GM18868 (cell line): ENCODE measurements around the gene DNASE1L3.

Experiments used
- ATAC-seq: cut with Tn5 transposase; IDR thresholded peaks from one replicate; pipeline ENCODE4 v1.9.1; 2021; ENCODE audit warnings: mild to moderate bottlenecking, moderate library complexity; ENCODE audit not compliant: unreplicated experiment

The DNASE1L3 gene

DNA sequence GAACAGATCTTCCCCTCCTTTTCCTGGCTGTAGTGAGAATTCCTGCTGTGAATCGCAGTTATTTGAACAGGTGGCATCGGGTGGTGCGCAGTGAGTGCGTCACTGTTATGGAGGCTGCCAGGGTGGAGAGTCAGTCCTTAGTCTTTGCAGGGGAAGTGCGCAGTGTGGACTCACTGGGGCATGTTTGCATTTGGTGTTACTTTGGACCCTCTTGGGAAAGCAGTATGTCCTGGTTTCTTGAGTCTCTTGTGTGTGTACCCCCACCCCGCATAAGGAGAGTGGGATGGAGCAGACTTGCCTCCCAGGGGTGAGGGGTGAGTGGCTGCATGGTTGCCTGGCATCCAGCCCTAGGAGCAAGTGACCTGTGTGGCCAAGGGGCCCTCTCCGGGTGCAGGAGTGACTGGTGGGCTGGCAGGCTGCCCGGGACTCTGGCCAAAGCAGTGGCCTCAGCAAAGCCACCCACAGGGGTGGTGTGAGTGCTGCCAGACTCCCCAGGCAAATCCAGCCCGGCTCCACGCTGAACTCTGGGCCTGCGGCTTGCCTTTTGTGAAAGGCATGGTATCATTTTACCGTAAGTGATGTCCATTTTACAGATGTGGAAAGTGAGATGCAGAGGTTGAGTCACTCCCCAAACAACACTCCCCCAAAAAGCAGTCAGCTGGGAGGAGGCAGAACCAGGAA lies 46.4 kb downstream of the DNASE1L3 start:
- no peak for ATAC-seq

- no peak for ATAC-seq
These were observed 47.5 kb downstream of the DNASE1L3 start for GRCh38 chr3:58163234-58163633.

DNA sequence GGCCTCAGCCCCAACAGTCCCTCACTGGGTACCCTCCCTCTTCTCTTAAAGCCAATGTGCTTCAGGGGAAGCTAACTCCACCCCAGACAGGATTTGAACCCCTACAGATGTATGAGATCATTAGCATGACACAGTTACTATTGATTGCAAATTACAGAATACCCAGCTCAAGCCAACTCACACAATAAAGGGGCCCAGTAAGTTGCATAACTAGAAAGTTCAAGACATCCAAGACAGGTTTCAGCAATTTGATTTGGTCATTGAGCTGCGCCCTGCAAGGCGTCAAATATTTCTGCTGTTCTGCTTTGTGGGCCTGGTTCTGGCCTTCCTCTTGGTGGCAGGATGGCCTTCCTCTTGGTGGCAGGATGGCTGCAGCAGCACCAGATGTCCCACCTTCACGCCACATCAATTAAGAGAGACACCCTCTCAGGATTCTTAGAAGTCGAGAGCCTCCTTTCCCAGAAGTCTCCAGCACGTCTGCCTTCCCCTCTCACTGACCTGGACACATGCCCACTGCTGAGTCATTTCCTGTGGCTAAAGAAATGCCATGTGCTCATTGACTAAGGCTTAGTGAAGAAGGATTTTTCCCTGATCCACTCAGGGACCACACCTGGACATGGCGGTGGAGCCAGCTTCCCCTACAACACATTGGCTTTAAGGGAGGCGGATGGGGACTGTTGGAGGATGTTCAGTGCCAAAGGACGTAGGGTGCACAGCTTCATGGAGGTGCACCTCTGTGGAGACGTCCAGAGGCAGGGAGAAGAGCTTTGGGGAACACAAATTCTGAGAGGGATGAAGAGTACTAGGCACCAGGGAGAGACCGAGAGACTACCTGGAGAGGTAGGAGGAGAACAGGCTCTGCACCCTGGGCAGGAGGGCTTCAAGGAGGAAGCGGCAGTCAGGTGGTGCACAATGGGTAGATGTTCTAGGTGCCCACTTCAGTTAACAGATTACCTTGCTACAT lies 49.1 kb downstream of the DNASE1L3 start:
- ATAC-seq: no peak

- ATAC-seq: no peak
These were observed 50.4 kb downstream of the DNASE1L3 start for GRCh38 chr3:58160399-58160798.

GRCh38 chr3:58158442-58159153 lies 52.2 kb downstream of the DNASE1L3 start:
- ATAC-seq: no peak

- no peak for ATAC-seq
These were observed 53.1 kb downstream of the DNASE1L3 start for GRCh38 chr3:58157700-58158099.

DNA sequence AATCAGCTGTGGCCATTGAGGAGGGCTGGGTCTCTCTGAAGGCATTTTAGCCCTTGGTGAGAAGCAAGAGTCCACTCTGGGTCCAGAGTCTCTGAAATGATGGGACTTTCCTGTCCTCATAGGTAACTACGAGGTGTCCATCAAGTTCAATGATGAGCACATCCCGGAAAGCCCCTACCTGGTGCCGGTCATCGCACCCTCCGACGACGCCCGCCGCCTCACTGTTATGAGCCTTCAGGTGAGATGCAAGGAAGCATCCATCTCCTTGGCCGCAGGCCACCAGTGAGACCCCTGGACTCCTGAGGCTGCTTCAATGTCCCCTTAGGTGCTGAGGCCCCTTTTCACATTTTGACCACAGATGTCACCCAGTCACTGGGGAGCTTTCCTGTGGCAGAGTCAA lies 54.9 kb downstream of the DNASE1L3 start:
- ATAC-seq: no peak

GRCh38 chr3:58154626-58155449 lies 55.9 kb downstream of the DNASE1L3 start:
- ATAC-seq: no peak

DNA sequence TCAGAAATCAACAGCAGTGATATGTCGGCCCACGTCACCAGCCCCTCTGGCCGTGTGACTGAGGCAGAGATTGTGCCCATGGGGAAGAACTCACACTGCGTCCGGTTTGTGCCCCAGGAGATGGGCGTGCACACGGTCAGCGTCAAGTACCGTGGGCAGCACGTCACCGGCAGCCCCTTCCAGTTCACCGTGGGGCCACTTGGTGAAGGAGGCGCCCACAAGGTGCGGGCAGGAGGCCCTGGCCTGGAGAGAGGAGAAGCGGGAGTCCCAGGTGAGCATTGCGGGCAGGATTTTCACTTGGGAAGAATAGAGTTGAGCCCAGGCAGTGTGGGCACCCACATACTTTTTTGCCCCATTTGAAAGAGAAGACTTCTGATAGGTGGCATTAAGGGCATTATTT lies 57.4 kb downstream of the DNASE1L3 start:
- ATAC-seq: no peak

DNA sequence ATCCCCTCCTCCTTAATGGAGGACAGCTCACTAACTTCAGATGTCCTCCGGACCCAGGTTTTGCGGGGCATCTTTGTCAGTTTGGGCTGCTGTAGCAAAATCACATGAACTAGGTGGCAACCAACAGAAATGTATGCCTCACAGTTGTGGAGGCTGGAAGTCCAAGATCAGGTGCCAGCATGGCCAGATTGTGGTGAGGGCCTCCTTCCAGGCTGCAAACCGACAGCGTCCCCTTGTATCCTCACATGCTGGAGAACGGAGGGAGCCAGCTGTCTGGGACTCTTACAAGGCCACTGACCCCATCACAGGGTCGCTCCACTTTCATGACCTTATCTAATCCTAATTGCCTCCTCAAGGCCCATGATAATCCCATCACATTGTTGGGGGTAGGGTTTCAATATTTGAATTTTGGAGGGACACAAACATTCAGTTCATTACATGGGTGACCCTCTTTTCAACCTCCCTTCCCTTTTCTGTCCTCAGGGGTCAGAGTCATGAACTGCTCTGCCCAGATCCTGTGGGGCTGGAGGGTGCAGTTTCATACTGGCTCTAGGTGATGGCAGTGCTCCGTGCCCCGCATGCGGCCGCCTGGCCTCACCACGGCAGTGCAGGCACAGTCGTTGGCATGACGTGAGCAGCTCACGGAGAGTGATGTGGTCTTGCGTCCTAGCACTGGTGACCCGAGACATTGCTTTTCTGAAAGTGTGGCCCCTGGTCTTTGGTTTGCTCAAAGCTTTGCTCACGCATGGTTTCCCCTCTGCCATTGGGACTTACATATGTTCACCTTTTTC lies 58.4 kb downstream of the DNASE1L3 start:
- ATAC-seq: no peak

- ATAC-seq: no peak
These were observed 59.1 kb downstream of the DNASE1L3 start for GRCh38 chr3:58151637-58152036.

- no peak for ATAC-seq
These were observed 60.0 kb downstream of the DNASE1L3 start for GRCh38 chr3:58150810-58151199.

- ATAC-seq: no peak
These were observed 60.5 kb downstream of the DNASE1L3 start for GRCh38 chr3:58150130-58150809.

DNA sequence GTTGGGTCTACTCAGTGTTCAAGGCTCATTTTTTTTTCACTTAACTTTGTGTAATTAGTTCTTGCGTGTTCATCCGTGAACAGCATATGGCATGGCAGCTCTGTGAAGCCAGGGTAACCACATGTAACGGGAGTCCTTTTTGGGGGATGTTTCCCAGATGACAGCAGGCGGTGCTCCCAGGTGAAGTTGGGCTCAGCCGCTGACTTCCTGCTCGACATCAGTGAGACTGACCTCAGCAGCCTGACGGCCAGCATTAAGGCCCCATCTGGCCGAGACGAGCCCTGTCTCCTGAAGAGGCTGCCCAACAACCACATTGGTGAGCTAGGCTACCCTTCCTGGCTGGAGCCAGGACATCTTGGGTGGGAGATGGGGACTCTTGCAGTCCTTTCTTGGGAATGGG lies 62.7 kb downstream of the DNASE1L3 start:
- ATAC-seq: no peak

DNA sequence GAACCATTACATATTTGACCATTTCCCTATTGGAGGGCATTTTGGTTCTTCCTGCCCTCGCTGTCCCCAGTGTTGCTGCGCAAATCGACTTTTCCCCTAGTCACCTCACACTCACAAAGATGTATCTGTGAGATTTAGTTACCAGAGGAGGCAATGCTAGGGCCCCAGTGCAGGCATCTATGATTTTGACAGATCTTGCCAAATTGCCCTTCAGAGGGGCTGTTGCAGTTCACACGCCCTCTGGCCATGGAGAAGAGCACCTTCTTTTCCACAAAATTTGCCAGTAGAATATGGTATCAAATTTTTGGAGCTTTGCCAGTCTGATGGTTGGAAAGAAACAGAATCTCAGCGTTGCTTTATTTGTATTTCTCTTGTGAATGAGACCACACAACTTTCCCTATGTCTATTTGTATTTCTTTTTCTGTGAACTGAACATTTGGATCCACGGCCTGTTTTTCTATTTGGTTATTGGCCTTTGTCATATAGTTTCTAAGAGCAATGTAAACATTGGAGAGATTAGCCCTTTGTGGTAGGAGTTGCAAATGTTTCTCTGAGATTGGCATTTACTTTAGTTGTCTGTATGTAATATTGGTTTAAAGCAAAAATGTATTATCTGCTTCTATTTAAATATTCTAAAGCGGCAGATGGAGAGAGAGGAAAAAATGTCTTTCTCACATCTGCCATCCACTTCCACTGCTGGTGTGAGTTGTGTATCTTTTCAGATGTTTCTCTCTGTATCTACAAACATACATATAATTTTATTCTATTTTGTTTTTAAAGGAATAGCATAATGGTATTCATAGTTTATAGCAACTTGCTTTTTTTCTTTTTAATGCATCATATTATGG lies 66.1 kb downstream of the DNASE1L3 start:
- ATAC-seq: no peak

DNA sequence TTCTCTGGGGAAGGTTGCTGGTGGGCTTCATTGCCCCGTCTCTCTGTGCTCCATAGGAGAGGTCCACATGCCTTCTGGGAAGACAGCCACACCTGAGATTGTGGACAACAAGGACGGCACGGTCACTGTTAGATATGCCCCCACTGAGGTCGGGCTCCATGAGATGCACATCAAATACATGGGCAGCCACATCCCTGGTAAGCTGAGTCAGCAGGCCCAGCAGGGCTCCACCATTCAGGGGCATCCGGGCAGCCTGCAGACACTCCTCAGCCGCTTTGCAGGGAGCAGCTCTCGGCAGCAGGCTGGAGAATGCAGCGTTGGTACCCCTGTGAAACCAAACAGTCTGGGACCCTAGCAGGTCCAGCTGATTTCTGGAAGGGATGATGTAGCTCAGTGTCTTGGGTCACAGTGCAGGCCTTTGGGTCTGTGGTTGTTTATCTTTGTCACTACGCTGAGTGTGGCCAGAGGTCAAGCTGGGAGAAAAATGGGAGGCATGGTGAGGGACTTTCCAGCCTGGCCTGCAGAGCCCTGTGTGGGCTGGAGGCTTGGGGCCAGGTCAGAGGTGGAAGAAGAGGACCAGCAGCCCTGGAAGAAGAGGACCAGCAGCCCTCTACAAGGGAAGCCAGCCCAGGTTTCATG lies 67.2 kb downstream of the DNASE1L3 start:
- ATAC-seq: no peak
